Ishikawa (cell line): Measurements from ENCODE around the gene TMOD4.

Source experiments
- CEBPB ChIP-seq: IDR thresholded peaks from 2 replicates; pipeline ENCODE4 v1.6.1; 2012
- CREB1 ChIP-seq: IDR thresholded peaks from 2 replicates; pipeline ENCODE4 v1.6.1; 2012; ENCODE audit warnings: low read depth
- FOXM1 ChIP-seq: IDR thresholded peaks from 2 replicates; pipeline ENCODE4 v1.6.1; 2012; ENCODE audit warnings: low read depth, borderline replicate concordance
- NFIC ChIP-seq: IDR thresholded peaks from 2 replicates; pipeline ENCODE4 v1.6.1; 2012
- RAD21 ChIP-seq: IDR thresholded peaks from 2 replicates; pipeline ENCODE4 v1.6.1; 2012; ENCODE audit warnings: low read depth
- TAF1 ChIP-seq: IDR thresholded peaks from 2 replicates; pipeline ENCODE4 v1.6.1; 2012; ENCODE audit warnings: low read depth, mild to moderate bottlenecking
- TCF12 ChIP-seq: IDR thresholded peaks from 2 replicates; pipeline ENCODE4 v1.6.1; 2012; ENCODE audit warnings: low read depth
- TEAD4 ChIP-seq: IDR thresholded peaks from 2 replicates; pipeline ENCODE4 v1.6.1; 2012
- YY1 ChIP-seq: IDR thresholded peaks from 2 replicates; pipeline ENCODE4 v1.6.1; 2012; ENCODE audit warnings: low read depth
- TF ChIP-seq, protein P1 (sequence below): IDR thresholded peaks from 2 replicates; pipeline ENCODE4 v1.6.1; 2012
- TF ChIP-seq, protein P2 (sequence below): IDR thresholded peaks from 2 replicates; pipeline ENCODE4 v1.6.1; 2012; ENCODE audit warnings: low read depth, mild to moderate bottlenecking
- TF ChIP-seq, protein P3 (sequence below): IDR thresholded peaks from 2 replicates; pipeline ENCODE4 v1.6.1; 2012

DNA sequence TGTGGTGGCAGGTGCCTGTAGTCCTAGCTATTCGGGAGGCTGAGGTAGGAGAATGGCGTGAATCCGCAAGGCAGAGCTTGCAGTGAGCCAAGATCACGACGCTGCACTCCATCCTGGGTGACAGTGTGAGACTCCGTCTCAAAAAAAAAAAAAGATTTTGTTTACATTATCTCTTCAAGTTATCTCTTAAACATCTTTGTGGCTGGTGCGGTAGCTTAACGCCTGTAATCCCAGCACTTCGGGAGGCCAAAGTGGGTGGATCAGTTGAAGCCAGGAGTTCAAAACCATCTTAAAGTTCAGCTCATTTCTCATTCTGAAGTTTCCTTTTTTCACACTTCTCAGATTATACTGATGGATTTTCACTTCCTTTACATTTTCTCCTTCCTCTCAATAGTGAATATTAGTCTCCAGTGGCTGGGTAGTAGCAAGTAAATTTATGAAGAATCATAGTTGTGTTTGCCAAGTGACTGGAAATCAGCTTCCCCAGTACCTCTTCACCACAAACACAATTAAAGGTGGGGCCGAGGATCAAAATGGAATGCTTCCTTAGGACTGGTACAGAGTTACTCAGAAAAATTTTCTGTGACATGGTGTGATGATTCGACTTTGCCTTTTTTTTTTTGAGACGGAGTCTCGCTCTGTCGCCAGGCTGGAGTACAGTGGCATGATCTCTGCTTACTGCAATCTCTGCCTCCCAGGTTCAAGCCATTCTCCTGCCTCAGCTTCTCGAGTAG, 36.4 kb upstream of the TMOD4 start:
- TF ChIP-seq, protein P1, sequence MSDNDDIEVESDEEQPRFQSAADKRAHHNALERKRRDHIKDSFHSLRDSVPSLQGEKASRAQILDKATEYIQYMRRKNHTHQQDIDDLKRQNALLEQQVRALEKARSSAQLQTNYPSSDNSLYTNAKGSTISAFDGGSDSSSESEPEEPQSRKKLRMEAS: no peak
- TF ChIP-seq TEAD4 (no peak), YY1 (no peak), TAF1 (no peak), CEBPB (no peak), CREB1 (no peak), RAD21 (no peak), NFIC (no peak), FOXM1 (no peak), TCF12 (no peak)
- TF ChIP-seq, protein P2, sequence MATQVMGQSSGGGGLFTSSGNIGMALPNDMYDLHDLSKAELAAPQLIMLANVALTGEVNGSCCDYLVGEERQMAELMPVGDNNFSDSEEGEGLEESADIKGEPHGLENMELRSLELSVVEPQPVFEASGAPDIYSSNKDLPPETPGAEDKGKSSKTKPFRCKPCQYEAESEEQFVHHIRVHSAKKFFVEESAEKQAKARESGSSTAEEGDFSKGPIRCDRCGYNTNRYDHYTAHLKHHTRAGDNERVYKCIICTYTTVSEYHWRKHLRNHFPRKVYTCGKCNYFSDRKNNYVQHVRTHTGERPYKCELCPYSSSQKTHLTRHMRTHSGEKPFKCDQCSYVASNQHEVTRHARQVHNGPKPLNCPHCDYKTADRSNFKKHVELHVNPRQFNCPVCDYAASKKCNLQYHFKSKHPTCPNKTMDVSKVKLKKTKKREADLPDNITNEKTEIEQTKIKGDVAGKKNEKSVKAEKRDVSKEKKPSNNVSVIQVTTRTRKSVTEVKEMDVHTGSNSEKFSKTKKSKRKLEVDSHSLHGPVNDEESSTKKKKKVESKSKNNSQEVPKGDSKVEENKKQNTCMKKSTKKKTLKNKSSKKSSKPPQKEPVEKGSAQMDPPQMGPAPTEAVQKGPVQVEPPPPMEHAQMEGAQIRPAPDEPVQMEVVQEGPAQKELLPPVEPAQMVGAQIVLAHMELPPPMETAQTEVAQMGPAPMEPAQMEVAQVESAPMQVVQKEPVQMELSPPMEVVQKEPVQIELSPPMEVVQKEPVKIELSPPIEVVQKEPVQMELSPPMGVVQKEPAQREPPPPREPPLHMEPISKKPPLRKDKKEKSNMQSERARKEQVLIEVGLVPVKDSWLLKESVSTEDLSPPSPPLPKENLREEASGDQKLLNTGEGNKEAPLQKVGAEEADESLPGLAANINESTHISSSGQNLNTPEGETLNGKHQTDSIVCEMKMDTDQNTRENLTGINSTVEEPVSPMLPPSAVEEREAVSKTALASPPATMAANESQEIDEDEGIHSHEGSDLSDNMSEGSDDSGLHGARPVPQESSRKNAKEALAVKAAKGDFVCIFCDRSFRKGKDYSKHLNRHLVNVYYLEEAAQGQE: no peak
- TF ChIP-seq, protein P3, sequence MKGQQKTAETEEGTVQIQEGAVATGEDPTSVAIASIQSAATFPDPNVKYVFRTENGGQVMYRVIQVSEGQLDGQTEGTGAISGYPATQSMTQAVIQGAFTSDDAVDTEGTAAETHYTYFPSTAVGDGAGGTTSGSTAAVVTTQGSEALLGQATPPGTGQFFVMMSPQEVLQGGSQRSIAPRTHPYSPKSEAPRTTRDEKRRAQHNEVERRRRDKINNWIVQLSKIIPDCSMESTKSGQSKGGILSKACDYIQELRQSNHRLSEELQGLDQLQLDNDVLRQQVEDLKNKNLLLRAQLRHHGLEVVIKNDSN: no peak
